ENCODE measurements around the gene KRT85.

DNA sequence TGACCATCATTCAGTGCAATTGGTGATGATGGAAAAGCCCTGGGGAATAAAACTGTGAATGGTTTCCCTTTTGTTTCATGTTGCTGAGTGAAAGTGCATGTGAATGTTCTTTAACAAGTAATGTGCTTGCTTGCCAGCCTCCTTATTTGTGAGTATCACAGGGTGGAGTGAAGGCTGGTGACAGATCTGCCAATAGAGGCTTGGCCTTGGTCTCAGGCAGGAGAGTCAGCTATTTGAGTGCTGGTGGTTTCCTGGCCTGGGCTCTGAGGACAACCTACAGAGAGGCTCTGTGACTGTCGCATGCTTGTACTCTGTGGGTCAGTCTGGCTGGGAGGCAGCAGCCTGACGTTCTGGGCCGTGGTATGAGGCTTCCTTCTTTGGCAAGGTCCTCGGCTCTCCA lies 20.7 kb downstream of the KRT85 start:
- TF ChIP-seq POLR2A (IDR thresholded peaks at IDR 0.05; ENCODE audit: low read depth) (no peak), CTCF (IDR thresholded peaks at IDR 0.05) (no peak), EP300 (IDR thresholded peaks at IDR 0.05) (no peak), POLR2AphosphoS5 (IDR thresholded peaks at IDR 0.05) (no peak)

All from esophagus muscularis mucosa (tissue), 4 donors.